ENCODE results near the gene DOCK3.

GRCh38 chr3:51350751-51351150 is 676.0 kb downstream of the DOCK3 start:
- TF ChIP-seq CTCF (IDR thresholded peaks at IDR 0.05) (no peak), POLR2A (IDR thresholded peaks at IDR 0.05) (no peak)
